GM23338 (cell line): ENCODE measurements around the gene AVP. TPM values are rescaled to one million over a fixed set of nuclear protein-coding genes. Genes with fewer than 3 reads are reported as not detected.

ENCODE experiments used
- ATAC-seq: fragments of 200-7000 bp; cut with Tn5 transposase; 3 replicates; pipeline ENCODE4 v1.9.1; 2020
- DNase-seq: peaks from one replicate; pipeline ENCODE4 v3.0.0-alpha.2; 2015; ENCODE audit warnings: low spot score
- H2AFZ ChIP-seq: fragments of 200-600 bp; sonication (generic); 2 replicates; pipeline ENCODE4 v1.8.0; 2016; ENCODE audit warnings: antibody characterized with exemption, mild to moderate bottlenecking, moderate library complexity
- H3F3A ChIP-seq: fragments of 200-600 bp; sonication (generic); replicated peaks from 2 replicates; pipeline ENCODE4 v1.8.0; 2017; ENCODE audit warnings: antibody characterized with exemption, mixed run types, low read depth
- H3K27ac ChIP-seq: fragments of 200-600 bp; sonication (generic); 2 replicates; pipeline ENCODE4 v1.6.1; 2016; ENCODE audit warnings: low read depth
- H3K27me3 ChIP-seq: fragments of 200-600 bp; sonication (generic); 2 replicates; pipeline ENCODE4 v1.8.0; 2016; ENCODE audit warnings: mild to moderate bottlenecking, mixed run types, moderate library complexity; ENCODE audit not compliant: insufficient read depth
- H3K36me3 ChIP-seq: fragments of 200-600 bp; sonication (generic); 2 replicates; pipeline ENCODE4 v1.8.0; 2016; ENCODE audit warnings: mild to moderate bottlenecking; ENCODE audit not compliant: insufficient read depth
- H3K4me1 ChIP-seq: fragments of 200-600 bp; sonication (generic); 2 replicates; pipeline ENCODE4 v1.8.0; 2016; ENCODE audit warnings: mild to moderate bottlenecking, moderate library complexity; ENCODE audit not compliant: insufficient read depth
- H3K4me2 ChIP-seq: fragments of 200-600 bp; sonication (generic); 2 replicates; pipeline ENCODE4 v1.7.1; 2017; ENCODE audit warnings: mixed run types
- H3K4me3 ChIP-seq: fragments of 200-600 bp; sonication (generic); 2 replicates; pipeline ENCODE4 v1.6.1; 2016; ENCODE audit warnings: mixed run types
- H3K79me2 ChIP-seq: fragments of 200-600 bp; sonication (generic); replicated peaks from 2 replicates; pipeline ENCODE4 v1.8.0; 2017; ENCODE audit warnings: mild to moderate bottlenecking; ENCODE audit not compliant: insufficient read depth
- H3K9me2 ChIP-seq: fragments of 200-600 bp; sonication (generic); 2 replicates; pipeline ENCODE4 v1.8.0; 2017; ENCODE audit not compliant: insufficient read depth
- H4K20me1 ChIP-seq: fragments of 200-600 bp; sonication (generic); replicated peaks from 2 replicates; pipeline ENCODE4 v1.8.0; 2017; ENCODE audit warnings: mild to moderate bottlenecking; ENCODE audit not compliant: insufficient read depth
- H3K27ac Mint-ChIP-seq: 2 replicates; pipeline ENCODE4 v1.8.0; 2020; ENCODE audit warnings: inconsistent platforms, mild to moderate bottlenecking, moderate library complexity, mixed read lengths
- H3K27me3 Mint-ChIP-seq: 3 replicates; pipeline ENCODE4 v1.8.0; 2022; ENCODE audit warnings: low read depth, mild to moderate bottlenecking, moderate library complexity, mixed read lengths, inconsistent platforms; ENCODE audit not compliant: insufficient read depth, poor library complexity
- H3K36me3 Mint-ChIP-seq: 3 replicates; pipeline ENCODE4 v1.8.0; 2021; ENCODE audit warnings: low read depth, mild to moderate bottlenecking, inconsistent platforms, moderate library complexity, mixed read lengths
- H3K4me1 Mint-ChIP-seq: 3 replicates; pipeline ENCODE4 v1.8.0; 2020; ENCODE audit warnings: mild to moderate bottlenecking, inconsistent platforms, mixed read lengths
- H3K4me3 Mint-ChIP-seq: 3 replicates; pipeline ENCODE4 v1.8.0; 2021; ENCODE audit warnings: moderate library complexity, mild to moderate bottlenecking, inconsistent platforms, mixed read lengths
- H3K9me3 Mint-ChIP-seq: 3 replicates; pipeline ENCODE4 v1.8.0; 2020; ENCODE audit warnings: moderate library complexity, mild to moderate bottlenecking, inconsistent platforms, mixed read lengths
- EZH2phosphoT487 ChIP-seq: fragments of 200-600 bp; sonication (generic); IDR thresholded peaks from one replicate; pipeline ENCODE4 v1.8.1; 2018; ENCODE audit warnings: antibody characterized with exemption; ENCODE audit not compliant: unreplicated experiment
- JUNB ChIP-seq: IDR thresholded peaks from one replicate; pipeline ENCODE4 v1.6.1; 2016; ENCODE audit warnings: antibody characterized with exemption; ENCODE audit not compliant: unreplicated experiment
- NANOG ChIP-seq: IDR thresholded peaks from 2 replicates; pipeline ENCODE4 v1.6.1; 2016; ENCODE audit warnings: antibody characterized with exemption, borderline replicate concordance
- STAT1 ChIP-seq: IDR thresholded peaks from one replicate; pipeline ENCODE4 v1.6.1; 2016; ENCODE audit warnings: antibody characterized with exemption; ENCODE audit not compliant: unreplicated experiment
- ZNF114 ChIP-seq: fragments of 250-450 bp; sonication (Bioruptor Pico); IDR thresholded peaks from 2 replicates; pipeline ENCODE4 v1.5.0; 2020; ENCODE audit warnings: mild to moderate bottlenecking, moderate library complexity
- ZNF331 ChIP-seq: fragments of 250-450 bp; sonication (Bioruptor Pico); IDR thresholded peaks from 2 replicates; pipeline ENCODE4 v1.5.0; 2020; ENCODE audit warnings: low read depth, mild to moderate bottlenecking, moderate library complexity
- polyA plus RNA-seq: library from polyadenylated mRNA; unstranded; fragments of >200 nt; fragmentation: Nextera tagmentation; extraction: Ambion mirVana; gene quantifications from 2 replicates; pipeline ENCODE4 v1.2.1, GENCODE V29; 2016
- total RNA-seq: library from RNA; depleted of rRNA; stranded (reverse); fragments of >200 nt; shearing (Covaris generic); gene quantifications from 2 replicates; pipeline ENCODE4 v1.2.3, GENCODE V29; 2014
- TF ChIP-seq, protein P1 (sequence below): IDR thresholded peaks from 2 replicates; pipeline ENCODE4 v1.6.1; 2016; ENCODE audit warnings: antibody characterized with exemption
- TF ChIP-seq, protein P2 (sequence below): IDR thresholded peaks from one replicate; pipeline ENCODE4 v1.6.1; 2018; ENCODE audit warnings: antibody characterized with exemption; ENCODE audit not compliant: unreplicated experiment
- TF ChIP-seq, protein P3 (sequence below): fragments of 250-450 bp; sonication (Bioruptor Pico); IDR thresholded peaks from 2 replicates; pipeline ENCODE4 v1.5.0; 2020; ENCODE audit warnings: mild to moderate bottlenecking, moderate library complexity

AVP gene
- total and polyA plus RNA-seq, 2 experiments from 2014 or later = 0.60 TPM; not detected in 1

DNA sequence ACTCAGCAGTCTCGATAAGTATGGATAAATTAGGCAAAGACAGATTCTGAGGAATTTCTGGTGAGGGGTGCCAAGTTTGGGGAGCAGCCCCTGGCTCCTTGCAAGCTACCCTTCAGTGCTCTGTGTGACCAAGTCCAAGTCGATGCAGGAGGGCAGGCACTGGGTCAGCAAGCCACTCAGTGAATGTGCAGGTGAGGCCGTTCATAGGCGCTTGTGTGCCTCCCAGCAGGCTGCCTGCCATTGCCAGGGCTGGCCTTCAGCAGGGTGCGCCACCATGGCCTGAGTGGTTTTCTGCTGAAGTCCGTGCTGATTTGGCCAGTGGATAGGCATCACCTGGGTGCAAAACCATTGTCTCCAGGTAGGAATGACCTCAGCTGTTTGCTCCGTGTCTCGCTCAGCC, 44.4 kb downstream of the AVP start (continued):
- TF ChIP-seq ZNF114 (CRISPR knock-in tag) = no peak
- TF ChIP-seq, protein P1, sequence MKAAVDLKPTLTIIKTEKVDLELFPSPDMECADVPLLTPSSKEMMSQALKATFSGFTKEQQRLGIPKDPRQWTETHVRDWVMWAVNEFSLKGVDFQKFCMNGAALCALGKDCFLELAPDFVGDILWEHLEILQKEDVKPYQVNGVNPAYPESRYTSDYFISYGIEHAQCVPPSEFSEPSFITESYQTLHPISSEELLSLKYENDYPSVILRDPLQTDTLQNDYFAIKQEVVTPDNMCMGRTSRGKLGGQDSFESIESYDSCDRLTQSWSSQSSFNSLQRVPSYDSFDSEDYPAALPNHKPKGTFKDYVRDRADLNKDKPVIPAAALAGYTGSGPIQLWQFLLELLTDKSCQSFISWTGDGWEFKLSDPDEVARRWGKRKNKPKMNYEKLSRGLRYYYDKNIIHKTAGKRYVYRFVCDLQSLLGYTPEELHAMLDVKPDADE = no peak
- no peak for TF ChIP-seq NANOG
- TF ChIP-seq JUNB = no peak
- no peak for TF ChIP-seq STAT1
- TF ChIP-seq, protein P2, sequence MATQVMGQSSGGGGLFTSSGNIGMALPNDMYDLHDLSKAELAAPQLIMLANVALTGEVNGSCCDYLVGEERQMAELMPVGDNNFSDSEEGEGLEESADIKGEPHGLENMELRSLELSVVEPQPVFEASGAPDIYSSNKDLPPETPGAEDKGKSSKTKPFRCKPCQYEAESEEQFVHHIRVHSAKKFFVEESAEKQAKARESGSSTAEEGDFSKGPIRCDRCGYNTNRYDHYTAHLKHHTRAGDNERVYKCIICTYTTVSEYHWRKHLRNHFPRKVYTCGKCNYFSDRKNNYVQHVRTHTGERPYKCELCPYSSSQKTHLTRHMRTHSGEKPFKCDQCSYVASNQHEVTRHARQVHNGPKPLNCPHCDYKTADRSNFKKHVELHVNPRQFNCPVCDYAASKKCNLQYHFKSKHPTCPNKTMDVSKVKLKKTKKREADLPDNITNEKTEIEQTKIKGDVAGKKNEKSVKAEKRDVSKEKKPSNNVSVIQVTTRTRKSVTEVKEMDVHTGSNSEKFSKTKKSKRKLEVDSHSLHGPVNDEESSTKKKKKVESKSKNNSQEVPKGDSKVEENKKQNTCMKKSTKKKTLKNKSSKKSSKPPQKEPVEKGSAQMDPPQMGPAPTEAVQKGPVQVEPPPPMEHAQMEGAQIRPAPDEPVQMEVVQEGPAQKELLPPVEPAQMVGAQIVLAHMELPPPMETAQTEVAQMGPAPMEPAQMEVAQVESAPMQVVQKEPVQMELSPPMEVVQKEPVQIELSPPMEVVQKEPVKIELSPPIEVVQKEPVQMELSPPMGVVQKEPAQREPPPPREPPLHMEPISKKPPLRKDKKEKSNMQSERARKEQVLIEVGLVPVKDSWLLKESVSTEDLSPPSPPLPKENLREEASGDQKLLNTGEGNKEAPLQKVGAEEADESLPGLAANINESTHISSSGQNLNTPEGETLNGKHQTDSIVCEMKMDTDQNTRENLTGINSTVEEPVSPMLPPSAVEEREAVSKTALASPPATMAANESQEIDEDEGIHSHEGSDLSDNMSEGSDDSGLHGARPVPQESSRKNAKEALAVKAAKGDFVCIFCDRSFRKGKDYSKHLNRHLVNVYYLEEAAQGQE = no peak
- no peak for TF ChIP-seq ZNF331 (CRISPR knock-in tag)

DNA sequence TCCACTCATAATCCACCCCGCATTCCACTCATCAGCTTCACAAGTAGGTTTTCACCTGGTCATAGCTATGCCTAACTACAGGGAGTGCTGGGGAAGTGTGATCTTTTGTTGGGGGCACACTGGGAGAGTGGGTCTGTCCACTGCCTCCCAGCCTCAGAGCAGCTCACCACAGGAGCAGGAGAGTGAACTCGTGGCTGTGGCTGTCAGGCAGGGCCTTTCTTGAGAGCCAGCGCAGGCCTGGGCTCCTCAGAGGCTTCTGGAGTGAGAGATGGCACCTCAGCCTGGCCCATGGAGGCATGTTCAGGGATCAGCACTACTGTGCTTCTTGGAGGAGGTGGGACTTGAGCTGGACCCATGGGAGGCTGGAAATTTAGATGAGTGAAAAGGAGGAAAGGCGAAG, 45.1 kb downstream of the AVP start:
- Histone ChIP-seq H3K4me2 (no peak overlapping the region), H3F3A (no peaks in the 10 kb centered on the region), H3K4me1 (peaks cover 17% of the 10 kb centered on the region), H2AFZ (no peak overlapping the region), H3K36me3 (peaks cover 3% of the 10 kb centered on the region; the same call in 1 of the 2 replicates), H3K27ac (no peak overlapping the region), H3K27me3 (no peaks in the 10 kb centered on the region), H3K4me3 (no peak overlapping the region), H3K9me2 (peaks cover 4% of the 10 kb centered on the region; the same call in 1 of the 2 replicates), H3K79me2 (no peaks in the 10 kb centered on the region), H4K20me1 (0 out of 2 replicates have a peak, but pooled peaks cover 3% of the 10 kb centered on the region)
- ATAC-seq = no peak
- Mint-ChIP-seq H3K36me3 (peaks cover 51% of the 10 kb centered on the region), H3K4me1 (peaks cover 14% of the 10 kb centered on the region), H3K4me3 (no peak overlapping the region), H3K9me3 (no peaks in the 10 kb centered on the region; the same call in 2 of the 3 replicates), H3K27ac (no peak overlapping the region), H3K27me3 (peaks cover 16% of the 10 kb centered on the region)
- no peak for DNase-seq
- TF ChIP-seq ZNF331 (CRISPR knock-in tag) (no peak), EZH2phosphoT487 (no peak), ZNF114 (CRISPR knock-in tag) (no peak)
- TF ChIP-seq, protein P2 = no peak
- TF ChIP-seq, protein P3, sequence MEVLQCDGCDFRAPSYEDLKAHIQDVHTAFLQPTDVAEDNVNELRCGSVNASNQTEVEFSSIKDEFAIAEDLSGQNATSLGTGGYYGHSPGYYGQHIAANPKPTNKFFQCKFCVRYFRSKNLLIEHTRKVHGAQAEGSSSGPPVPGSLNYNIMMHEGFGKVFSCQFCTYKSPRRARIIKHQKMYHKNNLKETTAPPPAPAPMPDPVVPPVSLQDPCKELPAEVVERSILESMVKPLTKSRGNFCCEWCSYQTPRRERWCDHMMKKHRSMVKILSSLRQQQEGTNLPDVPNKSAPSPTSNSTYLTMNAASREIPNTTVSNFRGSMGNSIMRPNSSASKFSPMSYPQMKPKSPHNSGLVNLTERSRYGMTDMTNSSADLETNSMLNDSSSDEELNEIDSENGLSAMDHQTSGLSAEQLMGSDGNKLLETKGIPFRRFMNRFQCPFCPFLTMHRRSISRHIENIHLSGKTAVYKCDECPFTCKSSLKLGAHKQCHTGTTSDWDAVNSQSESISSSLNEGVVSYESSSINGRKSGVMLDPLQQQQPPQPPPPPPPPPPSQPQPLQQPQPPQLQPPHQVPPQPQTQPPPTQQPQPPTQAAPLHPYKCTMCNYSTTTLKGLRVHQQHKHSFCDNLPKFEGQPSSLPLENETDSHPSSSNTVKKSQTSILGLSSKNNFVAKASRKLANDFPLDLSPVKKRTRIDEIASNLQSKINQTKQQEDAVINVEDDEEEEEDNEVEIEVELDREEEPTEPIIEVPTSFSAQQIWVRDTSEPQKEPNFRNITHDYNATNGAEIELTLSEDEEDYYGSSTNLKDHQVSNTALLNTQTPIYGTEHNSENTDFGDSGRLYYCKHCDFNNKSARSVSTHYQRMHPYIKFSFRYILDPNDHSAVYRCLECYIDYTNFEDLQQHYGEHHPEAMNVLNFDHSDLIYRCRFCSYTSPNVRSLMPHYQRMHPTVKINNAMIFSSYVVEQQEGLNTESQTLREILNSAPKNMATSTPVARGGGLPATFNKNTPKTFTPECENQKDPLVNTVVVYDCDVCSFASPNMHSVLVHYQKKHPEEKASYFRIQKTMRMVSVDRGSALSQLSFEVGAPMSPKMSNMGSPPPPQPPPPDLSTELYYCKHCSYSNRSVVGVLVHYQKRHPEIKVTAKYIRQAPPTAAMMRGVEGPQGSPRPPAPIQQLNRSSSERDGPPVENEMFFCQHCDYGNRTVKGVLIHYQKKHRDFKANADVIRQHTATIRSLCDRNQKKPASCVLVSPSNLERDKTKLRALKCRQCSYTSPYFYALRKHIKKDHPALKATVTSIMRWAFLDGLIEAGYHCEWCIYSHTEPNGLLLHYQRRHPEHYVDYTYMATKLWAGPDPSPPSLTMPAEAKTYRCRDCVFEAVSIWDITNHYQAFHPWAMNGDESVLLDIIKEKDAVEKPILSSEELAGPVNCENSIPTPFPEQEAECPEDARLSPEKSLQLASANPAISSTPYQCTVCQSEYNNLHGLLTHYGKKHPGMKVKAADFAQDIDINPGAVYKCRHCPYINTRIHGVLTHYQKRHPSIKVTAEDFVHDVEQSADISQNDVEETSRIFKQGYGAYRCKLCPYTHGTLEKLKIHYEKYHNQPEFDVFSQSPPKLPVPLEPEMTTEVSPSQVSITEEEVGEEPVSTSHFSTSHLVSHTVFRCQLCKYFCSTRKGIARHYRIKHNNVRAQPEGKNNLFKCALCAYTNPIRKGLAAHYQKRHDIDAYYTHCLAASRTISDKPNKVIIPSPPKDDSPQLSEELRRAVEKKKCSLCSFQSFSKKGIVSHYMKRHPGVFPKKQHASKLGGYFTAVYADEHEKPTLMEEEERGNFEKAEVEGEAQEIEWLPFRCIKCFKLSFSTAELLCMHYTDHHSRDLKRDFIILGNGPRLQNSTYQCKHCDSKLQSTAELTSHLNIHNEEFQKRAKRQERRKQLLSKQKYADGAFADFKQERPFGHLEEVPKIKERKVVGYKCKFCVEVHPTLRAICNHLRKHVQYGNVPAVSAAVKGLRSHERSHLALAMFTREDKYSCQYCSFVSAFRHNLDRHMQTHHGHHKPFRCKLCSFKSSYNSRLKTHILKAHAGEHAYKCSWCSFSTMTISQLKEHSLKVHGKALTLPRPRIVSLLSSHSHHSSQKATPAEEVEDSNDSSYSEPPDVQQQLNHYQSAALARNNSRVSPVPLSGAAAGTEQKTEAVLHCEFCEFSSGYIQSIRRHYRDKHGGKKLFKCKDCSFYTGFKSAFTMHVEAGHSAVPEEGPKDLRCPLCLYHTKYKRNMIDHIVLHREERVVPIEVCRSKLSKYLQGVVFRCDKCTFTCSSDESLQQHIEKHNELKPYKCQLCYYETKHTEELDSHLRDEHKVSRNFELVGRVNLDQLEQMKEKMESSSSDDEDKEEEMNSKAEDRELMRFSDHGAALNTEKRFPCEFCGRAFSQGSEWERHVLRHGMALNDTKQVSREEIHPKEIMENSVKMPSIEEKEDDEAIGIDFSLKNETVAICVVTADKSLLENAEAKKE (CRISPR knock-in tag) = no peak
- TF ChIP-seq, protein P1 = no peak
